Body of pancreas (tissue), 4 donors: ENCODE results near the gene LYRM1. TPM values are rescaled to one million over a fixed set of nuclear protein-coding genes. Genes with fewer than 3 reads are reported as not detected.

Experiments used
- ATAC-seq: fragments of 150-250 bp; one replicate; pipeline ENCODE4 v1.9.1; 2016
- DNase-seq, 4 donors: peaks; one replicate each; pipeline ENCODE4 v3.0.0-alpha.2; 2019
- H3K27ac ChIP-seq, 4 donors: fragments of 200-600 bp; sonication (generic); 1 replicate in 3 of 4; 2 replicates in 1 of 4; pipeline versions ENCODE4 v1.5.1 to v1.6.1; 2016 to 2019; ENCODE audit warnings: mild to moderate bottlenecking in 1 of 4, mixed read lengths in 1 of 4, moderate library complexity in 1 of 4
- H3K27me3 ChIP-seq, 2 donors: fragments of 200-600 bp; sonication (generic); one replicate each; pipeline ENCODE4 v1.6.0; 2016; ENCODE audit warnings: mild to moderate bottlenecking in 1 of 2
- H3K36me3 ChIP-seq, 2 donors: fragments of 200-600 bp; sonication (generic); replicated peaks in 1 of 2; 2 replicates each; pipeline ENCODE4 v1.5.1; 2016; ENCODE audit warnings: low read depth in 2 of 2; ENCODE audit not compliant: insufficient read depth in 1 of 2
- H3K4me1 ChIP-seq: fragments of 200-600 bp; sonication (generic); one replicate; pipeline ENCODE4 v1.6.0; 2016
- H3K4me3 ChIP-seq, 2 donors: fragments of 200-600 bp; sonication (generic); 1 replicate in 1 of 2; 2 replicates in 1 of 2; pipeline ENCODE4 v1.5.1; 2016 to 2019
- H3K9me3 ChIP-seq, 3 donors: fragments of 200-600 bp; sonication (generic); 1 replicate in 2 of 3; 2 replicates in 1 of 3; pipeline ENCODE4 v1.5.1; 2016
- POLR2A ChIP-seq, 3 donors: fragments of 450-650 bp; IDR thresholded peaks; one replicate each; pipeline ENCODE4 v1.6.1; 2016; ENCODE audit warnings: antibody characterized with exemption in 3 of 3, mild to moderate bottlenecking in 2 of 3
- WGBS, 2 donors: methylation state at CpG; one replicate each; pipeline ENCODE4 v1.1.5; 2017; 5-methylcytosine and 5-hydroxymethylcytosine counted together
- intact Hi-C: fragments of 100-400 bp; cut with DNase I; formaldehyde crosslinking; loops from one replicate; pipeline ENCODE4 v1.15.1; 2023
- total RNA-seq, 2 donors: library from RNA; depleted of rRNA; stranded (reverse); fragments of >200 nt; gene quantifications; one replicate each; pipeline ENCODE4 v1.1.0, GENCODE V29; 2016
- TF ChIP-seq, protein P1 (sequence below), 7 experiments: fragments of 450-650 bp in 4 of 7; fragments of 200-600 bp in 3 of 7; sonication (generic) in 3 of 7; IDR thresholded peaks; one replicate each; pipeline ENCODE4 v1.5.1; 2016 to 2019; ENCODE audit warnings: antibody characterized with exemption in 7 of 7

Gene LYRM1
- total RNA-seq, 2 donors from 2014 or later: 13.5 to 18.9 TPM

DNA sequence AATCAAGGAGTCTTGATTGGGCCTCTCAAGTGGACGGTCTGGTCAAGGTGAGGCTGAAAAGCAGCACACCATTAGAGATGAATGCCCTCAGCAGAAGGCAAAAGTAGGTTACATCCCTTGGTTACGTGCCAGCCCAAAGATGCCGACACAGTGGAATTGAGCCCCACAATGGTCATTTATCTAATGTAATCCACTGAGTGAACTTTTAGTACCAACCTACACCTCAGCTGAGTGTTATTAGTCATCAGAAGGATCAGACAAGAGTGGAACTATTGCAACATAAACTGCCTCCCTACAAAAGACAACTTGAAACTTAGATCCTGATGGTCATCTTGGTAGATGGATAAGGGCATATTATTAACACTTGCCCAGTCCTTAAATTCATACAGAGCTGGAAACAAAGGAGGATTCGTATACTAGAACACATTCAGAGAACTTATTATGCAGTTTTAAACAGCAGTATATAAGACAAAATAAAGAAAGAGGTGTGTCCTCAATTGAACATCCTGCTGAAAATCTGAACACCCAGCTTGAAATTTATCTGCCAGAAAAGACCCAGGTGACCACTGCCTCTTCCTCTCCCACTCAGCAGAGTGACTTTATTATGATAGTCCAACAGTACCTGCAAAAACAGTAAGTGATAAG is 3.2 kb upstream of the LYRM1 start:
- H3K4me1 ChIP-seq: peaks cover 40% of the 10 kb centered on the region
- intact Hi-C loops: no loop called here
- WGBS, 2 donors: 83 to 87% methylated on average over 2 to 4 of the region's 4 CpGs
- DNase-seq (no peak), ATAC-seq (no peak)
- TF ChIP-seq, protein P1, sequence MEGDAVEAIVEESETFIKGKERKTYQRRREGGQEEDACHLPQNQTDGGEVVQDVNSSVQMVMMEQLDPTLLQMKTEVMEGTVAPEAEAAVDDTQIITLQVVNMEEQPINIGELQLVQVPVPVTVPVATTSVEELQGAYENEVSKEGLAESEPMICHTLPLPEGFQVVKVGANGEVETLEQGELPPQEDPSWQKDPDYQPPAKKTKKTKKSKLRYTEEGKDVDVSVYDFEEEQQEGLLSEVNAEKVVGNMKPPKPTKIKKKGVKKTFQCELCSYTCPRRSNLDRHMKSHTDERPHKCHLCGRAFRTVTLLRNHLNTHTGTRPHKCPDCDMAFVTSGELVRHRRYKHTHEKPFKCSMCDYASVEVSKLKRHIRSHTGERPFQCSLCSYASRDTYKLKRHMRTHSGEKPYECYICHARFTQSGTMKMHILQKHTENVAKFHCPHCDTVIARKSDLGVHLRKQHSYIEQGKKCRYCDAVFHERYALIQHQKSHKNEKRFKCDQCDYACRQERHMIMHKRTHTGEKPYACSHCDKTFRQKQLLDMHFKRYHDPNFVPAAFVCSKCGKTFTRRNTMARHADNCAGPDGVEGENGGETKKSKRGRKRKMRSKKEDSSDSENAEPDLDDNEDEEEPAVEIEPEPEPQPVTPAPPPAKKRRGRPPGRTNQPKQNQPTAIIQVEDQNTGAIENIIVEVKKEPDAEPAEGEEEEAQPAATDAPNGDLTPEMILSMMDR (IDR thresholded peaks at IDR 0.05): no peak
- no peak for TF ChIP-seq POLR2A (IDR thresholded peaks at IDR 0.05)
- no peaks in the 10 kb centered on the region for H3K36me3 ChIP-seq
- H3K4me3 ChIP-seq: no peak overlapping the region
- H3K27me3 ChIP-seq: no peaks in the 10 kb centered on the region
- H3K9me3 ChIP-seq: no peaks in the 10 kb centered on the region
- peak overlapping the region in 1 of 4 donors; percentile 95 for H3K27ac ChIP-seq

DNA sequence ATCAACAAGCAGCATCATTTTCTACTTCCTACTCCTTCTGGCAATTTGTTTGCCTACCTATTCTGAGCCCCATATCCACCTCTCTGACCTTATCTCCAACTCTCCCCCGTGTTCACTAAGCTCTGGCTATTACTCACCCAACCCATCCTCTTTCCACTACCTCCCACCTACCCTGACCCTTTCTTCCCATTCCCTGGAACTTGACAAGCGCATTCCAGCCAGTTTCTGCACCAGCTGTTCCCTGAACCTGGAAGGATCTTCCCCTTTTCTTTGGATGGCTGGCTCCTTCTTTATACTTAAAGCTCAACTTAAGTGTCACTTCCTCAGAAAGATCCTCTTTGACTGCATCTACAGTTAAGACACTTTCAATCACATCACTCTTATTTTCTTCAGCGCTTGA is 2.6 kb upstream of the LYRM1 start:
- no peak overlapping the region for H3K4me3 ChIP-seq
- WGBS, 2 donors: 67 to 71% methylated on average over 3 of the region's 3 CpGs
- no peaks in the 10 kb centered on the region for H3K27me3 ChIP-seq
- ATAC-seq: no peak
- TF ChIP-seq, protein P1 (IDR thresholded peaks at IDR 0.05): no peak
- TF ChIP-seq POLR2A (IDR thresholded peaks at IDR 0.05): no peak
- intact Hi-C loops: no loop called here
- H3K27ac ChIP-seq: peak overlapping the region in 1 of 4 donors; percentile 95
- H3K4me1 ChIP-seq: peaks cover 45% of the 10 kb centered on the region
- no peaks in the 10 kb centered on the region for H3K9me3 ChIP-seq
- no peaks in the 10 kb centered on the region for H3K36me3 ChIP-seq
- no peak for DNase-seq

DNA sequence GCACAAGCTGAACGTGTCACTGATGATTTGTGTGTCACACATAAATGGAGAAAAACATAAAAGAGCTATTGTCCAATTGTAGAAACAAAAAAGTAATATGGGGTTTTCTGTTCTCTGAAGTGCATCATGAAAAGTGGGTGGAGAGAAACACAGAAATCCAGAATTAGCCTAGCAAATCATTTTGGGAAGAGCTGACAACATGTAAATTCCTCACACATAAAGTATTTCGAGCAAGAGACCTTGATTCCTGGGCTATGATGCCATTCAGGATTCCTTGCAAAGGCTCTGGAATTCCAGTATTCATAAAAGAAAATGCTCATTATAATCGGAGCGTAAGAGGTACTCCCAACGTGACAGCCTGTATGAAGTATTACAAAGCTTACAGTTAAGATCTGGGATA is 1.5 kb upstream of the LYRM1 start:
- H3K27me3 ChIP-seq: no peaks in the 10 kb centered on the region
- peaks cover 57% of the 10 kb centered on the region for H3K4me1 ChIP-seq
- H3K9me3 ChIP-seq: no peaks in the 10 kb centered on the region
- peak in 2 of 3 donors; percentile 28 to 56 for TF ChIP-seq POLR2A (IDR thresholded peaks at IDR 0.05)
- TF ChIP-seq, protein P1 (IDR thresholded peaks at IDR 0.05): no peak
- H3K36me3 ChIP-seq: no peaks in the 10 kb centered on the region
- intact Hi-C loops: no loop called here
- ATAC-seq (no peak), DNase-seq (no peak)
- peak overlapping the region in 3 of 4 donors; percentile 90 to 95 (median 95) for H3K27ac ChIP-seq
- no peak overlapping the region for H3K4me3 ChIP-seq
- WGBS, 2 donors: 7 to 15% methylated on average over 5 of the region's 5 CpGs

DNA sequence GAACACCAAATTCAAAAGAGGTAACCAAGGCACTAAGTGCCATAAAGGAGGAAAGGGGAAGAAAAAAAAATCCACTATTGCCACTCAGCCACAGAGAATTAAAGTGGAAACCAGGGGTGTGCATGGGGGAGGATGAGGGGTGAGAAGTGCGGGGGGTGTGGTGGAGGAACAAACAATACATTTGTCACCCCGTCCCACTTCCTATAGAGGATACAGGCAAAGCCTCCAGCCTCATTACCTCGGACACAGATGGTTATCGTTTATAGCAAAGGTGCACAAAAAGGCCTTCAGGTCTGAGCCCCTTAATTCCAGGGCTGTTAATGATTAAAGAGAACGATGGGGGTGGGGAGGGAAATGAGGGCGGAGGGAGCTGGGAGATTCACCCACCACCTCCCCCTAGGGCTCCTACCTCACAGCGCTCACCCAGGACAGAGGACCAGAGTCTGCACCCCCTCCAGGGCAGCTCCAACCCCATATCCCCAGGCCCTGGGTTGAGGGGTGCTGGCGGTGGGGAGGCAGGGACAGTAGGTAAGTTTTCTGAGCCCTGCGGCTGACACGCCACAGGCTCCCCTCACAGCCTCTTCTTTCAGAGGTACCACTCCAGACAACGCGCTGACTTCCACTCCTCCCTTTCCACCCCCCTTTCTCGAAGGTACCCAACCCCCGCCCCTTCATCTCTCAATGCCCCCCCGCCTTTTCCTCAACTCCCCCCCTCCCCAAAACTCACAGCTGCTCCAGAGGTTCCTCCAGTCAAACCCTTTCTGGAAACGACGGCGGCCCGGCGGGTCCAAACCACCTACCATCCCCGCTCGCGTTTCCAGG is 883 bp upstream of the LYRM1 start:
- 0 to 2% methylated on average over 15 to 23 of the region's 23 CpGs for WGBS, 2 donors

More for the DNA sequence above, 883 bp upstream of the LYRM1 start:
- intact Hi-C loops: loop anchor here (10.0 kb wide), 1 partner anchor 45 kb away; no protein-coding TSS in a partner anchor
- Histone ChIP-seq H3K36me3 (no peaks in the 10 kb centered on the region), H3K27me3 (no peaks in the 10 kb centered on the region), H3K4me3 (peak overlapping the region; percentile 45 to 59), H3K9me3 (no peaks in the 10 kb centered on the region), H3K27ac (peak overlapping the region; percentile 90 to 97 (median 95)), H3K4me1 (peaks cover 63% of the 10 kb centered on the region)
- DNase-seq (peak in 3 of 4 donors; percentile 30 to 40 (median 34)), ATAC-seq (no peak)
- TF ChIP-seq POLR2A (IDR thresholded peaks at IDR 0.05): no peak
- TF ChIP-seq, protein P1 (IDR thresholded peaks at IDR 0.05): no peak
